ENCODE results near the gene BAHCC1. TPM values are rescaled to one million over a fixed set of nuclear protein-coding genes. Genes with fewer than 3 reads are reported as not detected.

The BAHCC1 gene
- total RNA-seq, 1 experiment from 2014 or later, result 15.4 TPM

DNA sequence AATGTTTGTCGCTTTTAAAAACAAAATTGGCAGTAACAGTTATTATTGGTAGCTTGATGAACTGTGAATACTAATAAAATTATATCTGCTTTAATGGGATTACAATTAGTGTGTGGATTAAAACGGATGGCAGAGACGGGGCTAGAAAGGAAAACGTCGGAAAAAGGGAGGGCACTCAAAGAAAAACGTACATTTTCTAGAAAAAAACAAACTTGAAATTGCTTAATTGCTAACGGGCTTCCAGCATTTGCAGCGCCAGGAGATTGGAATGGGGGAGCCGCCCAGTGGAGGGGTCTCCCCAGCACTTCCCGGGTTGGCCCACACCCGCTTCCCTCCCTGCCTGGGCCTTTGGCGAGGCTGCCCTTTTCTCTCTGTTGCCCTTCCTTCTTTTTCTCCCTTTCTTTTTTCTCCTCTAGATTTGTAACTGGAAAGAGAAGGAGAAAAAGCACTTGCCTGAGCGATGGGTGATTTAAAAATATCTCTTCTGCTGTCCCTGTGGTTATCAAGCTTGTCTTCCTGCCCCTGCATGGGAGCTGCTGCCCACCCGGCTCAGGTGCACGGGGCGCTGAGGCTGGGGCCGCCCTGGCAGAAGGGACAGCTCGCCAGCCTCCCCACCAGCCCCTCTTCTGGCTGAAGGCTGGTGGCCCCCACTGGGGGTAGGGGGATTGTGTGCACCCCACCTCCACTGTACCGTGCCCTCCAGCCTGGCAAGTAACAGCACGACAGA is 5.9 kb downstream of the BAHCC1 start:
- in situ Hi-C loops (cut with HindIII; ENCODE audit: low pct_unique_long_range_greater_than_20kb, low sequenced_read_pairs), result no loop called here
- no peak for DNase-seq (ENCODE audit: low read depth, low spot score)

DNA sequence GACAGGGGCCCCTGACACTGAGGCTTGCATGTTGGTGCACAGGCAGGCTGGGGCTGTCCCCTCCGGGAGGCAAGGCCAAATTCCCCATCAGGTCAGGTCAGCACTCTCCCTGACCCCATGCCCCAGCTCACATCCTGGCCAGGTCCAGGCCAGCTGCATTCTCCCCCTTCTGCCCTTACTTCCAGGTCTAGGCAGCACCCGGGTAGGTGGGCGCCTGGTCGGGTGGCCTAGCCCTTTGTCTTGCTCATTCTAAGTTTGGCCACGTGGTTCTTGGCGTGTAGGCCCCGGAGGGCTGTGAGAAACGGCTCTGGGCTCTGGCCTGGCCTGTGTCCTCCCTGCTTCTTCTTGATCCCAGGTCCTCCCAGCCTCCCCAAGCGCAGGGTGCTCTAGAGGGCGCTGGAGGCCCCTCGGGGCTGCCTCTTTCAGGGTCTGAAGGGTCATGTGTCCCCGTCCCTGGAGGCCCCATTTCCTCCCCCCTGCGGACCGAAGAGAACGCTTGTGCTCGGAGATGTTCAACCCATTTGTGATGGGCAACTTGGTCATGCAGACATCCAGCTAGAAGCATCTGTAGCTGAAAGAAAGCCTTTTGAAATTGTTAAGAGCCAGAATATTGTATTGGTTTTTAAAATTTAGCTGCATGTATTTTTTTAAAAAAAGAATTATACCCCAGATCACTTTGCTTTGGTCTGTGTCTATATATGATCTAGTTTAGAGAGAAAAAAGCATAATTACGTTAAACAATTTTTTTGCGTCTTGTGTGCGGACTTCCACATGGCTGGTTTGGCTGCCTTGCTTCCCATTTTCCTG is 6.7 kb downstream of the BAHCC1 start:
- in situ Hi-C loops (cut with HindIII; ENCODE audit: low pct_unique_long_range_greater_than_20kb, low sequenced_read_pairs), result no loop called here
- DNase-seq (ENCODE audit: low read depth, low spot score), result peak; percentile 85

- in situ Hi-C loops (cut with HindIII; ENCODE audit: low pct_unique_long_range_greater_than_20kb, low sequenced_read_pairs), result no loop called here
- no peak for DNase-seq (ENCODE audit: low read depth, low spot score)
Measured at GRCh38 chr17:81402530-81402941, 7.3 kb downstream of the BAHCC1 start.

GRCh38 chr17:81402981-81403467 is 7.8 kb downstream of the BAHCC1 start:
- in situ Hi-C loops (cut with HindIII; ENCODE audit: low pct_unique_long_range_greater_than_20kb, low sequenced_read_pairs), result no loop called here

DNA sequence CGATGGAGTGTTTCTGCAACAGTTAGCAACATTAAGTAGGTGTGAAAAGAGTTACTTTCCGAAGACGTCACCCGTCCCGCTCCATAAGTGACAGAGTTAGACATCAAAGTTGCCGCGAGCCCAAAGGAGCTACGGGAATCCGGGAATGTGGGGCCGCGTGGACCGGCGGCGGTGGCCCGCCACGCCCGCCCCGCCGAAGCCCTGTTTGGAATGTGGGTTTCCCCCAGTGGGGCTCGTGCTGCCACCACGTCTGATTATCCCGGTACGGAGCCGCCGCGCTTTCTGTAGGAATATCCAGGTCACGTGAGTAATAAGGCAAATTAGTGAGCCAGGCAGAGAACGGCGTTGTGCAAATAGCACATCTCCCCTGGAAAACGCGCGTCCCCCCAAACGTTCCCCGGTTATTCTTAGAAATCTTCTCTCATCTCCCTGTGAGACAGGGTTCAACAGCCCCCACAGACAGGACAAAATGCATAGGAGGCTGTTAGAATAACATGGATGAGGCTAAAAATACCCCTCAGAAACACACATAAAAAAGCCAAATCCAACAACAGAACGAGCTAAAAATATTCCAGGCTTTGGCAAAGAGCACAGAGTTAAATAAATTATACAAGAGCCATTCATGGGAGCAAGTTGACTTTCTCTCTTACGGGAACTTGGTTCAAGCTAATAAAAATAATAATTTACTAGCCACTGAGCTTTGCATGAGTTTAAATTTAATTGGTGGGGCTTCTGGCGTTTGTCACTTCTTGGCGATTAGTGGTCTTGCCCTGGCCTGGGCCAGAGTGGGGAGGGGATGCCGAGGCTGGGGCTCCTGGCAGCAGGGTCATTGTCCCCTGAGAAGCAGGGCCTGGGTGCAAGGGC is 8.6 kb downstream of the BAHCC1 start:
- in situ Hi-C loops (cut with HindIII; ENCODE audit: low pct_unique_long_range_greater_than_20kb, low sequenced_read_pairs), result no loop called here
- DNase-seq (ENCODE audit: low read depth, low spot score), result no peak

More at GRCh38 chr17:81402981-81403467, 7.8 kb downstream of the BAHCC1 start:
- DNase-seq (ENCODE audit: low read depth, low spot score), result no peak

DNA sequence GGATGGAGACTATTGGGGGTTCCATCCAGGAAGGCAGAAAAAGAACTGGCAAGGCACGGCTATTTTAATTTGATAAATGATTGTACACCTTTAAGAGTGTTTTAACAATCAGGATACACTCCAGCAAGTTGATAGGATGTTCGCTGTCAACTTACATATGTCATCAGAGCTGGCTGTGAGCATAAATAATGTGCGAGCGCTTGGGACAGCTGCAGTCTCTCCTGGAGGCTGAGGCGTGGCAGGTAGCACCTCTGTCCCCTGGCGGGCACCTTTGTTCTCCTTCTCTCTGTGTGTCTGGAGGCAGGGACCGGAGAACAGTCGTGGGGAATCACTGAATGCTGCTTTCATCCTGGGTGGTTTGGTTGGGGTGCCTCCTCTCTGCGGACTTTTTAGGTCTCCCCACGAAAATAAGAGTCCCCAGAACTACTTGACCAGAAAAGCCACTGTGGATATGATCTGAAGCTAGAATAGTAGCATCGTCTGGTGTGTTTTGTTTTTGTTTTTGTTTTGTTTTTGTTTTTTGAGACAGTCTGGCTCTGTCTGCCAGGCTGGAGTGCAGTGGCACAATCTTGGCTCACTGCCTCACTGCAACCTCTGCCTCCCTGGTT is 9.4 kb downstream of the BAHCC1 start:
- DNase-seq (ENCODE audit: low read depth, low spot score), result no peak
- in situ Hi-C loops (cut with HindIII; ENCODE audit: low pct_unique_long_range_greater_than_20kb, low sequenced_read_pairs), result no loop called here

GRCh38 chr17:81405411-81405872 is 10.2 kb downstream of the BAHCC1 start:
- in situ Hi-C loops (cut with HindIII; ENCODE audit: low pct_unique_long_range_greater_than_20kb, low sequenced_read_pairs), result no loop called here
- DNase-seq (ENCODE audit: low read depth, low spot score), result peak; percentile 59

- in situ Hi-C loops (cut with HindIII; ENCODE audit: low pct_unique_long_range_greater_than_20kb, low sequenced_read_pairs), result no loop called here
- DNase-seq (ENCODE audit: low read depth, low spot score), result no peak
Measured at GRCh38 chr17:81406117-81406953, 11.1 kb downstream of the BAHCC1 start.

DNA sequence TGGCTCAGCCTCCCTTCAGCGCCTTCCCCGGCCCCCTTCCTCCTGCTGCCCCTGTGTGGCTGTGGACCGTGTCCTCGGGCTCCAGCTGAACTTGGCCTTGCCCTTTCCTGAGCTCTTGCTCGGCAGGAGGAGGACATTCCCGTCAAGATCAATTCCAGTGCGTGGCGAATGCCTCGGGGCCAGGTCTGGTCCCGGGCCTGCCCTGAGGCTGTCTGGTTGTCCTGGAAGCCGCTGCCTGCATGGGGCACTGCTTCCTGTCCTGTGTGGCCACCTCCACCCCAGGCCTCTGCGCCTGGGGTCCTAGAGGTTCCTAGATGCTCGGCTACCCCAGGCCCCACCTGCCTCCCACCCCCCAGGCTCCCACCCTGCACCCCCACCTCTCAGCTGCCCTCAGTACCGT is 12.8 kb downstream of the BAHCC1 start:
- in situ Hi-C loops (cut with HindIII; ENCODE audit: low pct_unique_long_range_greater_than_20kb, low sequenced_read_pairs), result no loop called here
- no peak for DNase-seq (ENCODE audit: low read depth, low spot score)

- in situ Hi-C loops (cut with HindIII; ENCODE audit: low pct_unique_long_range_greater_than_20kb, low sequenced_read_pairs), result no loop called here
Measured at GRCh38 chr17:81409190-81409935, 14.1 kb downstream of the BAHCC1 start.

GRCh38 chr17:81410852-81411251 is 15.6 kb downstream of the BAHCC1 start:
- DNase-seq (ENCODE audit: low read depth, low spot score), result no peak
- in situ Hi-C loops (cut with HindIII; ENCODE audit: low pct_unique_long_range_greater_than_20kb, low sequenced_read_pairs), result no loop called here

More at GRCh38 chr17:81409190-81409935, 14.1 kb downstream of the BAHCC1 start:
- DNase-seq (ENCODE audit: low read depth, low spot score), result no peak

GRCh38 chr17:81411305-81411704 is 16.0 kb downstream of the BAHCC1 start:
- in situ Hi-C loops (cut with HindIII; ENCODE audit: low pct_unique_long_range_greater_than_20kb, low sequenced_read_pairs), result no loop called here
- DNase-seq (ENCODE audit: low read depth, low spot score), result no peak

GRCh38 chr17:81412490-81413093 is 17.3 kb downstream of the BAHCC1 start:
- no peak for DNase-seq (ENCODE audit: low read depth, low spot score)
- in situ Hi-C loops (cut with HindIII; ENCODE audit: low pct_unique_long_range_greater_than_20kb, low sequenced_read_pairs), result no loop called here

- DNase-seq (ENCODE audit: low read depth, low spot score), result no peak
- in situ Hi-C loops (cut with HindIII; ENCODE audit: low pct_unique_long_range_greater_than_20kb, low sequenced_read_pairs), result no loop called here
Measured at GRCh38 chr17:81413497-81414135, 18.4 kb downstream of the BAHCC1 start.
